GM12878 (cell line): ENCODE results near the gene AXL. TPM values are rescaled to one million over a fixed set of nuclear protein-coding genes. Genes with fewer than 3 reads are reported as not detected.

Experiments
- ATAC-seq: fragments of 200-7000 bp; cut with Tn5 transposase; 3 replicates; pipeline ENCODE4 v1.9.1; 2020; ENCODE audit warnings: mild to moderate bottlenecking, moderate library complexity
- BruUV-seq: library from RNA; stranded (reverse); fragments of 400-500 nt; replicated peaks from 2 replicates; lab custom pipeline; 2021; lab: Mats Ljungman, UMichigan
- CTCF ChIA-PET: fragments of 300-600 bp; sonication (Branson Sonifier 250); formaldehyde crosslinking; extraction: SDS; loops from one replicate; lab custom pipeline; 2021; ENCODE audit warnings: inconsistent platforms; lab: Yijun Ruan, JAX
- POLR2A ChIA-PET: fragments of 350-600 bp; formaldehyde crosslinking; extraction: SDS; loops from one replicate; lab custom pipeline; 2021; ENCODE audit warnings: inconsistent platforms; lab: Charles Lee
- RAD21 ChIA-PET: fragments of 300-600 bp; sonication (Branson Sonifier 250); formaldehyde crosslinking; loops from one replicate; lab custom pipeline; 2023; ENCODE audit warnings: antibody characterized with exemption; ENCODE audit not compliant: unreplicated experiment; lab: Charles Lee
- SMC1A ChIA-PET: fragments of 300-600 bp; sonication (Branson Sonifier 250); formaldehyde crosslinking; loops from one replicate; lab custom pipeline; 2023; ENCODE audit not compliant: unreplicated experiment, uncharacterized antibody; lab: Charles Lee
- DNase-seq: peaks from one replicate; pipeline ENCODE4 v3.0.0-alpha.2; 2011; ENCODE audit warnings: low read depth, low spot score
- FAIRE-seq: peaks from 3 replicates; lab custom pipeline; 2011; peaks lifted over from hg19 to GRCh38; lab: Jason Lieb, UNC
- H2AFZ ChIP-seq: 2 replicates; pipeline ENCODE4 v1.6.0; 2011; ENCODE audit warnings: low read depth, low read length, control low read depth; ENCODE audit not compliant: control insufficient read depth
- H3K27ac ChIP-seq: 2 replicates; pipeline ENCODE4 v1.5.1; 2011; ENCODE audit warnings: control low read depth; ENCODE audit not compliant: control insufficient read depth, insufficient read depth
- H3K27me3 ChIP-seq, 2 experiments: replicated peaks in 1 of 2; 2 replicates each; pipeline versions ENCODE4 v1.6.0 to v1.6.1; 2011; ENCODE audit warnings: low read length in 1 of 2; ENCODE audit not compliant: control insufficient read depth in 2 of 2, insufficient read depth in 2 of 2
- H3K36me3 ChIP-seq, 2 experiments: 2 replicates each; pipeline ENCODE4 v1.5.1; 2011; ENCODE audit warnings: low read length in 1 of 2; ENCODE audit not compliant: control insufficient read depth in 2 of 2, insufficient read depth in 2 of 2
- H3K4me1 ChIP-seq: 2 replicates; pipeline ENCODE4 v1.6.1; 2011; ENCODE audit warnings: mild to moderate bottlenecking, low read length, moderate library complexity, mixed read lengths; ENCODE audit not compliant: control insufficient read depth, insufficient read depth
- H3K4me2 ChIP-seq: 2 replicates; pipeline ENCODE4 v1.6.0; 2011; ENCODE audit warnings: control low read depth; ENCODE audit not compliant: control insufficient read depth, insufficient read depth
- H3K4me3 ChIP-seq: fragments of 200-600 bp; sonication (generic); 2 replicates; pipeline ENCODE4 v1.5.1; 2016
- H3K79me2 ChIP-seq: 2 replicates; pipeline ENCODE4 v1.6.0; 2011; ENCODE audit warnings: low read length; ENCODE audit not compliant: control insufficient read depth, insufficient read depth
- H3K9ac ChIP-seq: 2 replicates; pipeline ENCODE4 v1.8.0; 2011; ENCODE audit warnings: low read length, control low read depth, mixed read lengths; ENCODE audit not compliant: control insufficient read depth, insufficient read depth
- H3K9me3 ChIP-seq: replicated peaks from 3 replicates; pipeline ENCODE4 v1.5.1; 2011; ENCODE audit warnings: mild to moderate bottlenecking, low read length; ENCODE audit not compliant: control insufficient read depth, insufficient read depth
- H4K20me1 ChIP-seq: 2 replicates; pipeline ENCODE4 v1.6.0; 2011; ENCODE audit not compliant: control insufficient read depth, insufficient read depth
- BHLHE40 ChIP-seq, 2 experiments: fragments of 450-650 bp in 1 of 2; IDR thresholded peaks; 2 replicates each; pipeline ENCODE4 v1.6.1; 2011 to 2017; ENCODE audit warnings: low read depth in 2 of 2, borderline replicate concordance in 1 of 2, improper control_type of control experiment in 1 of 2, low read length in 1 of 2, mild to moderate bottlenecking in 1 of 2
- BRCA1 ChIP-seq: IDR thresholded peaks from 2 replicates; pipeline ENCODE4 v1.6.1; 2011; ENCODE audit warnings: low read depth, low read length, improper control_type of control experiment
- CBX3 ChIP-seq: fragments of 200-600 bp; sonication (generic); IDR thresholded peaks from 2 replicates; pipeline ENCODE4 v1.6.1; 2016; ENCODE audit warnings: low read depth, borderline replicate concordance
- CREM ChIP-seq: IDR thresholded peaks from 2 replicates; pipeline ENCODE4 v1.6.1; 2014; ENCODE audit warnings: antibody characterized with exemption, low read depth
- EP300 ChIP-seq, 2 experiments: fragments of 150-350 bp in 1 of 2; IDR thresholded peaks; 2 replicates each; pipeline ENCODE4 v1.6.1; 2011 to 2012; ENCODE audit warnings: low read depth in 2 of 2, low read length in 2 of 2, borderline replicate concordance in 1 of 2, improper control_type of control experiment in 1 of 2, inconsistent platforms in 1 of 2; ENCODE audit not compliant: control insufficient read depth in 1 of 2
- ETV6 ChIP-seq, 2 experiments: fragments of 450-650 bp in 1 of 2; IDR thresholded peaks in 1 of 2; conservative IDR thresholded peaks in 1 of 2; 2 replicates each; pipeline ENCODE4 v1.6.1; 2014; ENCODE audit warnings: antibody characterized with exemption in 1 of 2, borderline replicate concordance in 1 of 2, low read depth in 1 of 2, mild to moderate bottlenecking in 1 of 2, moderate library complexity in 1 of 2
- MAX ChIP-seq: IDR thresholded peaks from 2 replicates; pipeline ENCODE4 v1.6.1; 2012; ENCODE audit warnings: low read depth, low read length, improper control_type of control experiment
- MXI1 ChIP-seq: fragments of 150-350 bp; IDR thresholded peaks from 2 replicates; pipeline ENCODE4 v1.6.1; 2011; ENCODE audit warnings: low read depth, mild to moderate bottlenecking, inconsistent platforms, low read length, improper control_type of control experiment
- NBN ChIP-seq: fragments of 450-650 bp; IDR thresholded peaks from 2 replicates; pipeline ENCODE4 v1.6.1; 2016
- PAX8 ChIP-seq: fragments of 450-650 bp; IDR thresholded peaks from 2 replicates; pipeline ENCODE4 v1.6.1; 2017; ENCODE audit warnings: mild to moderate bottlenecking, moderate library complexity
- PRDM15 ChIP-seq: fragments of 450-650 bp; formaldehyde crosslinking; IDR thresholded peaks from 2 replicates; pipeline ENCODE4 v1.4.0; 2020; ENCODE audit warnings: mild to moderate bottlenecking, moderate library complexity
- SP1 ChIP-seq: IDR thresholded peaks from one replicate; pipeline ENCODE4 v1.6.1; 2011; ENCODE audit warnings: low read depth, low read length
- STAT3 ChIP-seq: IDR thresholded peaks from 2 replicates; pipeline ENCODE4 v1.6.1; 2011; ENCODE audit warnings: low read depth, low read length, improper control_type of control experiment
- YY1 ChIP-seq: IDR thresholded peaks from 2 replicates; pipeline ENCODE4 v1.6.1; 2011; ENCODE audit warnings: low read depth, mild to moderate bottlenecking, low read length
- WGBS: methylation state at CpG from one replicate; pipeline ENCODE4 v1.1.6; 2016; ENCODE audit warnings: low lambda C conversion rate; ENCODE audit not compliant: insufficient replicate concordance, insufficient coverage; ENCODE audit errors: missing lambda C conversion rate; 5-methylcytosine and 5-hydroxymethylcytosine counted together
- in situ Hi-C: fragments of 300-500 bp; cut with MboI; formaldehyde crosslinking; loops from 9 replicates; pipeline ENCODE4 v1.14.3; 2018; ENCODE audit warnings: mixed read lengths
- intact Hi-C: fragments of 100-400 bp; cut with micrococcal nuclease; formaldehyde crosslinking; loops from one replicate; pipeline ENCODE4 v1.14.2; 2022; ENCODE audit not compliant: unreplicated experiment
- polyA plus RNA-seq, 11 experiments: library from polyadenylated mRNA; depleted of rRNA in 4 of 11; unstranded in 6 of 11; stranded (reverse) in 5 of 11; fragments of >200 nt; fragmentation: Nextera tagmentation in 4 of 11; fragmentation: Illumina TruSeq in 1 of 11; extraction: Ambion mirVana in 4 of 11; extraction: Trizol in 1 of 11; gene quantifications; 1 replicate in 1 of 11; 2 replicates in 10 of 11; pipeline versions ENCODE4 v1.2.1 to v1.2.3, GENCODE V29; 2011 to 2016; ENCODE audit warnings: inconsistent platforms in 2 of 11, missing spikeins in 2 of 11, low read depth in 1 of 11
- total RNA-seq, 4 experiments: library from RNA; depleted of rRNA in 3 of 4; stranded (reverse); fragments of >200 nt in 3 of 4; fragmentation: Illumina TruSeq in 1 of 4; extraction: Trizol in 1 of 4; gene quantifications; 2 replicates each; pipeline versions ENCODE4 v1.2.1 to v1.2.3, GENCODE V29; 2013 to 2021
- TF ChIP-seq, protein P1 (sequence below): IDR thresholded peaks from 2 replicates; pipeline ENCODE4 v1.6.1; 2012; ENCODE audit warnings: low read depth, low read length, improper control_type of control experiment
- TF ChIP-seq, protein P2 (sequence below): fragments of 150-350 bp; IDR thresholded peaks from 2 replicates; pipeline ENCODE4 v1.6.1; 2016; ENCODE audit warnings: low read depth, low read length

The AXL gene
- total and polyA plus RNA-seq, 10 of the 15 experiments (the other 5 are each of a cell fraction or from before 2014, with no cell fraction given): under 0.01 to 0.33 (median 0.07) TPM; not detected in 4

- intact Hi-C loops: no loop called here
- BruUV-seq: no TSS peak
- H3K9me3 ChIP-seq: no peaks in the 10 kb centered on the region
- no peak overlapping the region for H2AFZ ChIP-seq
- in situ Hi-C loops: no loop called here
- CTCF ChIA-PET: no interaction called here
- no peaks in the 10 kb centered on the region for H3K79me2 ChIP-seq
- SMC1A ChIA-PET: no interaction called here
- no peak overlapping the region for H3K27ac ChIP-seq
- no peak for FAIRE-seq
- H3K4me3 ChIP-seq: no peak overlapping the region
- no peak overlapping the region for H3K9ac ChIP-seq
- H4K20me1 ChIP-seq: no peaks in the 10 kb centered on the region
- no peaks in the 10 kb centered on the region for H3K36me3 ChIP-seq
- H3K4me2 ChIP-seq: no peak overlapping the region
- H3K27me3 ChIP-seq: no peaks in the 10 kb centered on the region
- RAD21 ChIA-PET: no interaction called here
- no peak for ATAC-seq
- POLR2A ChIA-PET: no interaction called here
- no peak for DNase-seq
- WGBS: 40% methylated on average over 15 of the region's 15 CpGs
- no peaks in the 10 kb centered on the region for H3K4me1 ChIP-seq
- TF ChIP-seq MXI1 (no peak), STAT3 (no peak), PRDM15 (no peak), YY1 (no peak), NBN (no peak), MAX (no peak), BRCA1 (no peak), CREM (no peak), BHLHE40 (IDR thresholded peaks at IDR 0.05; ENCODE audit: borderline replicate concordance in 1 of 2, low read depth in 2 of 2, low read length in 1 of 2) (no peak), ETV6 (conservative IDR thresholded peaks at IDR 0.05 in 1 of 2, IDR thresholded peaks at IDR 0.05 in 1 of 2; ENCODE audit: borderline replicate concordance in 1 of 2, low read depth in 1 of 2) (no peak), EP300 (IDR thresholded peaks at IDR 0.05; ENCODE audit: borderline replicate concordance in 1 of 2, control insufficient read depth in 1 of 2, low read depth in 2 of 2, low read length in 2 of 2) (no peak), CBX3 (no peak), SP1 (no peak), PAX8 (no peak)
- TF ChIP-seq, protein P1, sequence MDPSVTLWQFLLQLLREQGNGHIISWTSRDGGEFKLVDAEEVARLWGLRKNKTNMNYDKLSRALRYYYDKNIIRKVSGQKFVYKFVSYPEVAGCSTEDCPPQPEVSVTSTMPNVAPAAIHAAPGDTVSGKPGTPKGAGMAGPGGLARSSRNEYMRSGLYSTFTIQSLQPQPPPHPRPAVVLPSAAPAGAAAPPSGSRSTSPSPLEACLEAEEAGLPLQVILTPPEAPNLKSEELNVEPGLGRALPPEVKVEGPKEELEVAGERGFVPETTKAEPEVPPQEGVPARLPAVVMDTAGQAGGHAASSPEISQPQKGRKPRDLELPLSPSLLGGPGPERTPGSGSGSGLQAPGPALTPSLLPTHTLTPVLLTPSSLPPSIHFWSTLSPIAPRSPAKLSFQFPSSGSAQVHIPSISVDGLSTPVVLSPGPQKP: no peak
- TF ChIP-seq, protein P2, sequence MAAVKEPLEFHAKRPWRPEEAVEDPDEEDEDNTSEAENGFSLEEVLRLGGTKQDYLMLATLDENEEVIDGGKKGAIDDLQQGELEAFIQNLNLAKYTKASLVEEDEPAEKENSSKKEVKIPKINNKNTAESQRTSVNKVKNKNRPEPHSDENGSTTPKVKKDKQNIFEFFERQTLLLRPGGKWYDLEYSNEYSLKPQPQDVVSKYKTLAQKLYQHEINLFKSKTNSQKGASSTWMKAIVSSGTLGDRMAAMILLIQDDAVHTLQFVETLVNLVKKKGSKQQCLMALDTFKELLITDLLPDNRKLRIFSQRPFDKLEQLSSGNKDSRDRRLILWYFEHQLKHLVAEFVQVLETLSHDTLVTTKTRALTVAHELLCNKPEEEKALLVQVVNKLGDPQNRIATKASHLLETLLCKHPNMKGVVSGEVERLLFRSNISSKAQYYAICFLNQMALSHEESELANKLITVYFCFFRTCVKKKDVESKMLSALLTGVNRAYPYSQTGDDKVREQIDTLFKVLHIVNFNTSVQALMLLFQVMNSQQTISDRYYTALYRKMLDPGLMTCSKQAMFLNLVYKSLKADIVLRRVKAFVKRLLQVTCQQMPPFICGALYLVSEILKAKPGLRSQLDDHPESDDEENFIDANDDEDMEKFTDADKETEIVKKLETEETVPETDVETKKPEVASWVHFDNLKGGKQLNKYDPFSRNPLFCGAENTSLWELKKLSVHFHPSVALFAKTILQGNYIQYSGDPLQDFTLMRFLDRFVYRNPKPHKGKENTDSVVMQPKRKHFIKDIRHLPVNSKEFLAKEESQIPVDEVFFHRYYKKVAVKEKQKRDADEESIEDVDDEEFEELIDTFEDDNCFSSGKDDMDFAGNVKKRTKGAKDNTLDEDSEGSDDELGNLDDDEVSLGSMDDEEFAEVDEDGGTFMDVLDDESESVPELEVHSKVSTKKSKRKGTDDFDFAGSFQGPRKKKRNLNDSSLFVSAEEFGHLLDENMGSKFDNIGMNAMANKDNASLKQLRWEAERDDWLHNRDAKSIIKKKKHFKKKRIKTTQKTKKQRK: no peak
These were observed 44.6 kb upstream of the AXL start for GRCh38 chr19:41174297-41174928.
